H1 (cell line): ENCODE measurements around the gene CDHR2.

Experiments used
- ATF2 ChIP-seq: IDR thresholded peaks from 2 replicates; pipeline ENCODE4 v1.6.1; 2012; ENCODE audit warnings: low read length, inconsistent platforms
- CBX8 ChIP-seq: fragments of 300-800, 300-1000 bp; sonication (generic); IDR thresholded peaks from 2 replicates; pipeline ENCODE4 v1.7.1; 2016; ENCODE audit warnings: low read depth, low read length, borderline replicate concordance
- CTCF ChIP-seq, 3 experiments: IDR thresholded peaks; 1 replicate in 2 of 3; 2 replicates in 1 of 3; pipeline versions ENCODE4 v1.5.1 to v1.6.1; 2011; ENCODE audit warnings: low read length in 3 of 3, mild to moderate bottlenecking in 3 of 3, inconsistent platforms in 2 of 3, low read depth in 1 of 3, moderate library complexity in 1 of 3; ENCODE audit not compliant: insufficient read depth in 1 of 3; ENCODE audit errors: control extremely low read depth in 1 of 3
- TEAD4 ChIP-seq: IDR thresholded peaks from 2 replicates; pipeline ENCODE4 v1.6.1; 2012; ENCODE audit warnings: low read depth, low read length, inconsistent platforms, mixed read lengths

GRCh38 chr5:176526462-176526861 lies 22.7 kb upstream of the CDHR2 start:
- TF ChIP-seq ATF2: no peak
- no peak for TF ChIP-seq CTCF (IDR thresholded peaks at IDR 0.05; ENCODE audit: control extremely low read depth in 1 of 3, insufficient read depth in 1 of 3, low read depth in 1 of 3, low read length in 3 of 3)
- no peak for TF ChIP-seq TEAD4
- TF ChIP-seq CBX8: no peak
